Lower lobe of right lung (tissue), 2 donors: ENCODE data around the gene LMTK2. TPM values are rescaled to one million over a fixed set of nuclear protein-coding genes. Genes with fewer than 3 reads are reported as not detected.

Source experiments
- ATAC-seq, 2 donors: fragments of 200-7000 bp; cut with Tn5 transposase; one replicate each; pipeline ENCODE4 v1.9.1; 2020 to 2022; ENCODE audit warnings: mild to moderate bottlenecking in 2 of 2, moderate library complexity in 2 of 2
- DNase-seq: peaks from one replicate; pipeline ENCODE4 v3.0.0-alpha.2; 2020
- H3K27ac ChIP-seq: fragments of 200-600 bp; one replicate; pipeline ENCODE4 v1.8.0; 2022
- H3K27me3 ChIP-seq: fragments of 200-600 bp; one replicate; pipeline ENCODE4 v1.8.0; 2022; ENCODE audit warnings: low read depth
- H3K36me3 ChIP-seq: fragments of 200-600 bp; one replicate; pipeline ENCODE4 v1.8.0; 2022; ENCODE audit warnings: mild to moderate bottlenecking
- H3K4me1 ChIP-seq: fragments of 200-600 bp; one replicate; pipeline ENCODE4 v1.8.0; 2022
- H3K4me3 ChIP-seq: fragments of 200-600 bp; one replicate; pipeline ENCODE4 v1.8.0; 2022; ENCODE audit warnings: mild to moderate bottlenecking
- H3K9me3 ChIP-seq: fragments of 200-600 bp; one replicate; pipeline ENCODE4 v1.8.0; 2022
- intact Hi-C: fragments of 100-400 bp; cut with DNase I; formaldehyde crosslinking; loops from one replicate; pipeline ENCODE4 v1.11.0; 2022
- total RNA-seq: library from RNA; stranded (reverse); fragmentation: NEBNext Ultra II Directional; extraction: Animal tissue kit (Norgen Biotek cat#: 25700); gene quantifications from one replicate; pipeline ENCODE4 v1.2.1, GENCODE V29; 2021
- TF ChIP-seq, protein P1 (sequence below): fragments of 200-600 bp; IDR thresholded peaks from one replicate; pipeline ENCODE4 v1.8.0; 2022; ENCODE audit warnings: antibody characterized with exemption, mild to moderate bottlenecking
- donor health status: DM: no; HTN: yes; CAD: no; lungs with severe emphysema.

The LMTK2 gene
- total RNA-seq, 1 donor from 2014 or later: 24.5 TPM

DNA sequence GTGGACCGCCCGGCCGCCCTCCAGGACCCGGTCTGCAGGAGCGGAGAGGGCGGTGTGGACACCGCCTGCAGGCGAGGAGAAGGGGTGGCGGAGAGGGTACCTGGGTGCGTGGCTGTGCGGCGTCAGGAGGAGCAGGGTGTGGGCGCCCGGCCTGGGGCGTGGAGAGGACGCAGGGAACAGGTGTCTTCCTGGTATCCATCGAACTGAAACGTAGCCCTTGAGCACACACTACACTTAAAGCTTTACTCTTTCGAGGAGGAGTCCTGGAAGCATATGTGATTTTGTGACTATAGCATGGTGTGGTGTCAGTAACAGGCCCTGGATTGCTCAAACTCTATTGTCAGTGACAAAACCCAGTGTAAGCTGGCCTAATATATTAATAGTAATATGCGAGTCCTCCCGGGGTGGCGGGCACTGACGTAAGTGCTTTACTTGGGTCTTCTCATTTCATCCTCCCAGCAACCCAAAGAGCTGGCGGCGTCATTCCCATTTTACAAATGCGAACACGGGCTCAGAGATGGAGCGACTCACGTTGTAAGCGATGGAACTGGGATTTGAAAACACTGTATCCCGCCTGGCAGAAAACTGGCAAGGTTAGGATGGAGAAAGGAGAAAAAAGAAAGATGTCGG lies 145.9 kb downstream of the LMTK2 start:
- H3K27ac ChIP-seq: peak overlapping the region; percentile 89
- peaks cover 13% of the 10 kb centered on the region for H3K36me3 ChIP-seq
- peaks cover 52% of the 10 kb centered on the region for H3K4me1 ChIP-seq
- no peaks in the 10 kb centered on the region for H3K27me3 ChIP-seq
- DNase-seq: no peak
- peak overlapping the region; percentile 91 for H3K4me3 ChIP-seq
- TF ChIP-seq, protein P1, sequence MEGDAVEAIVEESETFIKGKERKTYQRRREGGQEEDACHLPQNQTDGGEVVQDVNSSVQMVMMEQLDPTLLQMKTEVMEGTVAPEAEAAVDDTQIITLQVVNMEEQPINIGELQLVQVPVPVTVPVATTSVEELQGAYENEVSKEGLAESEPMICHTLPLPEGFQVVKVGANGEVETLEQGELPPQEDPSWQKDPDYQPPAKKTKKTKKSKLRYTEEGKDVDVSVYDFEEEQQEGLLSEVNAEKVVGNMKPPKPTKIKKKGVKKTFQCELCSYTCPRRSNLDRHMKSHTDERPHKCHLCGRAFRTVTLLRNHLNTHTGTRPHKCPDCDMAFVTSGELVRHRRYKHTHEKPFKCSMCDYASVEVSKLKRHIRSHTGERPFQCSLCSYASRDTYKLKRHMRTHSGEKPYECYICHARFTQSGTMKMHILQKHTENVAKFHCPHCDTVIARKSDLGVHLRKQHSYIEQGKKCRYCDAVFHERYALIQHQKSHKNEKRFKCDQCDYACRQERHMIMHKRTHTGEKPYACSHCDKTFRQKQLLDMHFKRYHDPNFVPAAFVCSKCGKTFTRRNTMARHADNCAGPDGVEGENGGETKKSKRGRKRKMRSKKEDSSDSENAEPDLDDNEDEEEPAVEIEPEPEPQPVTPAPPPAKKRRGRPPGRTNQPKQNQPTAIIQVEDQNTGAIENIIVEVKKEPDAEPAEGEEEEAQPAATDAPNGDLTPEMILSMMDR: no peak
- intact Hi-C loops: no loop called here
- ATAC-seq: peak in 1 of 2 donors; percentile 46
- H3K9me3 ChIP-seq: no peaks in the 10 kb centered on the region

DNA sequence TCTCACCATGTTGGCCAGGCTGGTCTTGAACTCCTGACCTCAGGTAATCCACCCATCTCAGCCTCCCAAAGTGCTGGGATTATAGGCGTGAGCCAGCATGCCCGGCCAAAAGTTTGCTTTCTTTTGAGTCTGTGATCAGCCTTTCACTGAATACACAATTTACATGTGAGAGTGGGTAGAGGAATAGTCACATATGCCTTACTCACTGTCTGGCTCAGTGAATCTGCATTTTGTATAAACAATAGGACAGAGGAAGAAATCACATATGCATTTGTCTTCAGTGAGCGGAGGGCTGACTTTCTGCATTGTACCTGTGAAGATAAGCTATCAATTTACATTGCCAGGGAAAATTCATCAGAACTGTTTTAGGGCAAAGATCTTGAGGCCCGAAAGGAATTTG lies 147.9 kb downstream of the LMTK2 start:
- DNase-seq (no peak), ATAC-seq (no peak)
- intact Hi-C loops: no loop called here
- Histone ChIP-seq H3K27ac (no peak overlapping the region), H3K9me3 (no peaks in the 10 kb centered on the region), H3K4me3 (no peak overlapping the region), H3K27me3 (no peaks in the 10 kb centered on the region), H3K4me1 (peaks cover 32% of the 10 kb centered on the region), H3K36me3 (peaks cover 20% of the 10 kb centered on the region)
- TF ChIP-seq, protein P1: no peak

DNA sequence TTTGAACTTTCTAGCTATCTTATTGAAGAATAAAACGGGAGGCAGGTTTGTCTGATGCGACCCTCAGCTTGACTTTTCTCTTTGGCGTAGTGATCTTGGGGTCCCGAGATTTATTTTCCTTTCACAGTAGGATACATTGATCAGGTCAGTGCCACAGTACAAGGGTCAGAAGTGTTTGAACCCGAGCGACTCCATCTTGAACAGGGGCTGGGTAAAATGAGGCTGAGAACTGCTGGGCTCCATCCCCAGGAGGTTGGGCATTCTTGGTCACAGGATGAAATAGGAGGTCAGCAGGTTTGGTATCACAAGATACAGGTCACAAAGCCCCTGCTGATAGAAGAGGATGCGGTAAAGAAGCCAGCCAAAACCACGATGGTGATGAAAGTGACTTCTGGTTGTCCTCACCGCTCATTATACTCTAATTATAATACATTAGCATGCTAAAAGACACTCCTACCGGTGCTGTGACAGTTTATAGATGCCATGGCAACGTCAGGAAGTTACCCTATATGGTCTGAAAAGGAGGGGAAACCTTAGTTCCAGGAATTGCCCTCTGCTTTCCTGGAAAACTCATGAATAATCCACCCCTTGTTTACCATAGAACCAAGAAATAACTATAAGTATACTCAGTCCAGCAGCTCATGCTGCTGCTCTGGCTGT lies 148.4 kb downstream of the LMTK2 start:
- Histone ChIP-seq H3K27me3 (no peaks in the 10 kb centered on the region), H3K4me1 (peaks cover 27% of the 10 kb centered on the region)

GRCh38 chr7:98256431-98256830 lies 149.8 kb downstream of the LMTK2 start:
- no peak for DNase-seq
- TF ChIP-seq, protein P1: no peak
- intact Hi-C loops: no loop called here

More for the DNA sequence above, 148.4 kb downstream of the LMTK2 start:
- no peaks in the 10 kb centered on the region for H3K9me3 ChIP-seq
- H3K27ac ChIP-seq: no peak overlapping the region
- H3K4me3 ChIP-seq: no peak overlapping the region
- DNase-seq (no peak), ATAC-seq (no peak)
- intact Hi-C loops: no loop called here
- TF ChIP-seq, protein P1: no peak
- peaks cover 20% of the 10 kb centered on the region for H3K36me3 ChIP-seq

DNA sequence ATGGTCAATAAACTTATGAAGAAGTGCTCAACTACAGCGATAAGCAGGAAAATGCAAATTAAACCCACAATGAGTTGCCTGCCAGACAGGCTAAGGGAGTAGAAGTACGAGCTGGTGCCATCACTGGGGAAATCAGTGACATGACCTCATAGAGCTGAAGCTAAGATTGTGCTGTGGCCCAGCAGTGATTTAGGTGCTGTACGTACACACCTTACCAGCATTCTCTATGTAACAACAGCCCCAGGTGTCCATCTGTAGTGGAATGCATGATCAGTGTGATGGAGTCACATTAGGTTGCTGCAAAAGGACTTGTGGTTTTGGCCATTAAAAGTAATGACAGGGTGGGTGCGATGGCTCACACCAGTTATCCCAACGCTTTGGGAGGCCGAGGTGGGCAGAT lies 151.0 kb downstream of the LMTK2 start:
- Histone ChIP-seq H3K36me3 (peaks cover 35% of the 10 kb centered on the region), H3K4me3 (no peak overlapping the region), H3K27me3 (no peaks in the 10 kb centered on the region), H3K4me1 (peaks cover 8% of the 10 kb centered on the region), H3K27ac (no peak overlapping the region), H3K9me3 (no peaks in the 10 kb centered on the region)
- intact Hi-C loops: no loop called here
- DNase-seq (no peak), ATAC-seq (no peak)
- TF ChIP-seq, protein P1: no peak

More at GRCh38 chr7:98256431-98256830, 149.8 kb downstream of the LMTK2 start:
- Histone ChIP-seq H3K27ac (no peak overlapping the region), H3K4me1 (peaks cover 13% of the 10 kb centered on the region), H3K36me3 (peaks cover 32% of the 10 kb centered on the region), H3K9me3 (no peaks in the 10 kb centered on the region), H3K4me3 (no peak overlapping the region), H3K27me3 (no peaks in the 10 kb centered on the region)
- ATAC-seq: no peak

Other genes starting within 250 kb of the LMTK2 start
- 25.3 TPM for gene ASNS, start 234.5 kb upstream of the LMTK2 start, total RNA-seq
- not detected for gene OCM2, start 116.7 kb upstream of the LMTK2 start, total RNA-seq
- 1.2 TPM for gene BHLHA15, start 104.6 kb downstream of the LMTK2 start, total RNA-seq
- gene TECPR1, start 145.4 kb downstream of the LMTK2 start, total RNA-seq: 50.1 TPM
- gene BRI3, start 174.8 kb downstream of the LMTK2 start, total RNA-seq: 516 TPM